ENCODE data around the gene ODC1.
"Not testable (repeated sequence)": the region's sequence is repeated elsewhere in the genome, so short reads cannot be mapped to it uniquely, and the experiment has no call there.

The ODC1 gene

DNA sequence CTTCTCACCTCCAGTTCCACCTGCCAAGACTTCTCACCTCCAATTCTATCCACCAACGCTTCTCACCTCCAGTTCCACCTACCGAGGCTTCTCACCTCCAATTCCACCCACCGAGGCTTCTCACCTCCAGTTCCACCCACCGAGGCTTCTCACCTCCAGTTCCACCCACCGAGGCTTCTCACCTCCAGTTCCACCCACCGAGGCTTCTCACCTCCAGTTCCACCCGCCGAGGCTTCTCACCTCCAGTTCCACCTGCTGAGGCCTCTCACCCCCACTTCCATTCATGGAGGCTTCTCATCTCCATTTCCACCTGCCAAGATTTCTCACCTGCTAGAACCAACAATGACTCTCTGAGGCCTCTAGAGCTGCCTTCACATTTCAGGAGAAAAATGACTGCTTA lies 40.0 kb upstream of the ODC1 start:
- H3K4me3 ChIP-seq (ENCODE audit: low read depth, low read length); H3K4me1 ChIP-seq (ENCODE audit: control insufficient read depth, insufficient read depth, low read length, unreplicated experiment); H3K36me3 ChIP-seq (ENCODE audit: insufficient read depth, low read length); H3K27ac ChIP-seq (ENCODE audit: low read depth, low read length); H2AFZ ChIP-seq (ENCODE audit: low read length, unreplicated experiment); H3K79me2 ChIP-seq (ENCODE audit: control insufficient read depth, insufficient read depth, low read length, unreplicated experiment): not testable (repeated sequence)
- H3K27me3 ChIP-seq (ENCODE audit: insufficient read depth, low read length), result peaks cover 40% of the 10 kb centered on the region

- peaks cover 44% of the 10 kb centered on the region for H3K27me3 ChIP-seq (ENCODE audit: insufficient read depth, low read length)
- not testable (repeated sequence) for H3K4me3 ChIP-seq (ENCODE audit: low read depth, low read length); H3K79me2 ChIP-seq (ENCODE audit: control insufficient read depth, insufficient read depth, low read length, unreplicated experiment); H2AFZ ChIP-seq (ENCODE audit: low read length, unreplicated experiment); H3K27ac ChIP-seq (ENCODE audit: low read depth, low read length); H3K4me1 ChIP-seq (ENCODE audit: control insufficient read depth, insufficient read depth, low read length, unreplicated experiment); H3K36me3 ChIP-seq (ENCODE audit: insufficient read depth, low read length)
Measured at GRCh38 chr2:10487741-10488104, 39.6 kb upstream of the ODC1 start.

GRCh38 chr2:10487081-10487740 lies 39.1 kb upstream of the ODC1 start:
- no peak overlapping the region for H3K27ac ChIP-seq (ENCODE audit: low read depth, low read length)
- no peak overlapping the region for H3K4me3 ChIP-seq (ENCODE audit: low read depth, low read length)
- peaks cover 8% of the 10 kb centered on the region for H3K4me1 ChIP-seq (ENCODE audit: control insufficient read depth, insufficient read depth, low read length, unreplicated experiment)
- no peak overlapping the region for H2AFZ ChIP-seq (ENCODE audit: low read length, unreplicated experiment)
- no peaks in the 10 kb centered on the region for H3K36me3 ChIP-seq (ENCODE audit: insufficient read depth, low read length)
- peaks cover 50% of the 10 kb centered on the region for H3K27me3 ChIP-seq (ENCODE audit: insufficient read depth, low read length)
- no peaks in the 10 kb centered on the region for H3K79me2 ChIP-seq (ENCODE audit: control insufficient read depth, insufficient read depth, low read length, unreplicated experiment)

GRCh38 chr2:10486601-10487079 lies 38.5 kb upstream of the ODC1 start:
- peaks cover 8% of the 10 kb centered on the region for H3K4me1 ChIP-seq (ENCODE audit: control insufficient read depth, insufficient read depth, low read length, unreplicated experiment)
- no peaks in the 10 kb centered on the region for H3K79me2 ChIP-seq (ENCODE audit: control insufficient read depth, insufficient read depth, low read length, unreplicated experiment)
- no peak overlapping the region for H2AFZ ChIP-seq (ENCODE audit: low read length, unreplicated experiment)
- no peak overlapping the region for H3K4me3 ChIP-seq (ENCODE audit: low read depth, low read length)
- H3K36me3 ChIP-seq (ENCODE audit: insufficient read depth, low read length), result no peaks in the 10 kb centered on the region
- no peak overlapping the region for H3K27ac ChIP-seq (ENCODE audit: low read depth, low read length)
- H3K27me3 ChIP-seq (ENCODE audit: insufficient read depth, low read length), result peaks cover 55% of the 10 kb centered on the region

DNA sequence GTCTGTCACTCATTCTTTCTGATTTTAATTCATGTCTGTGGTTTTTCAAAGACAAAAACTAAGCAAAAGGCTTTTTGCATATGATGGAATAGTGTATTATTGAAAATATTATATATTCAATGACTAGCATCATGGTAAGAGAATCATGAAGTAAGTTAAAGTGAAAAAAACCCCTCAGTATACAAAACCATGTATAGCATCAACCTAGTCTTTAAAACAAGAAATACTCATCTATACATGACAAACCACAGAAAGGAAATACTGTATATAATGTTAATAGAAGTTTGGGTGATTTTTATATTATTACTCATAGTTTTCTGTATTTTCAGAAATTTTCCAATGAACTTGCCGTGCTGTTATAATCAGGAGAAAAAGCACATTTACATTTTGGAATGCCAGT lies 38.0 kb upstream of the ODC1 start:
- H3K36me3 ChIP-seq (ENCODE audit: insufficient read depth, low read length), result no peaks in the 10 kb centered on the region
- peaks cover 61% of the 10 kb centered on the region for H3K27me3 ChIP-seq (ENCODE audit: insufficient read depth, low read length)
- peaks cover 8% of the 10 kb centered on the region for H3K4me1 ChIP-seq (ENCODE audit: control insufficient read depth, insufficient read depth, low read length, unreplicated experiment)
- H3K79me2 ChIP-seq (ENCODE audit: control insufficient read depth, insufficient read depth, low read length, unreplicated experiment), result no peaks in the 10 kb centered on the region
- H3K27ac ChIP-seq (ENCODE audit: low read depth, low read length), result no peak overlapping the region
- no peak overlapping the region for H3K4me3 ChIP-seq (ENCODE audit: low read depth, low read length)
- no peak overlapping the region for H2AFZ ChIP-seq (ENCODE audit: low read length, unreplicated experiment)

- H3K79me2 ChIP-seq (ENCODE audit: control insufficient read depth, insufficient read depth, low read length, unreplicated experiment), result no peaks in the 10 kb centered on the region
- H3K36me3 ChIP-seq (ENCODE audit: insufficient read depth, low read length), result no peaks in the 10 kb centered on the region
- H3K4me3 ChIP-seq (ENCODE audit: low read depth, low read length), result no peak overlapping the region
- no peak overlapping the region for H2AFZ ChIP-seq (ENCODE audit: low read length, unreplicated experiment)
- H3K27me3 ChIP-seq (ENCODE audit: insufficient read depth, low read length), result peaks cover 69% of the 10 kb centered on the region
- H3K4me1 ChIP-seq (ENCODE audit: control insufficient read depth, insufficient read depth, low read length, unreplicated experiment), result peaks cover 3% of the 10 kb centered on the region
- no peak overlapping the region for H3K27ac ChIP-seq (ENCODE audit: low read depth, low read length)
Measured at GRCh38 chr2:10482913-10483312, 34.8 kb upstream of the ODC1 start.

GRCh38 chr2:10482460-10482859 lies 34.3 kb upstream of the ODC1 start:
- Histone ChIP-seq H3K4me3 (ENCODE audit: low read depth, low read length) (no peak overlapping the region), H3K4me1 (ENCODE audit: control insufficient read depth, insufficient read depth, low read length, unreplicated experiment) (peaks cover 3% of the 10 kb centered on the region), H3K79me2 (ENCODE audit: control insufficient read depth, insufficient read depth, low read length, unreplicated experiment) (no peaks in the 10 kb centered on the region), H3K36me3 (ENCODE audit: insufficient read depth, low read length) (no peaks in the 10 kb centered on the region), H3K27ac (ENCODE audit: low read depth, low read length) (no peak overlapping the region), H2AFZ (ENCODE audit: low read length, unreplicated experiment) (no peak overlapping the region), H3K27me3 (ENCODE audit: insufficient read depth, low read length) (peaks cover 65% of the 10 kb centered on the region)

GRCh38 chr2:10481666-10482157 lies 33.6 kb upstream of the ODC1 start:
- Histone ChIP-seq H2AFZ (ENCODE audit: low read length, unreplicated experiment) (no peak overlapping the region), H3K36me3 (ENCODE audit: insufficient read depth, low read length) (no peaks in the 10 kb centered on the region), H3K27me3 (ENCODE audit: insufficient read depth, low read length) (peaks cover 57% of the 10 kb centered on the region), H3K79me2 (ENCODE audit: control insufficient read depth, insufficient read depth, low read length, unreplicated experiment) (no peaks in the 10 kb centered on the region), H3K27ac (ENCODE audit: low read depth, low read length) (no peak overlapping the region), H3K4me3 (ENCODE audit: low read depth, low read length) (no peak overlapping the region), H3K4me1 (ENCODE audit: control insufficient read depth, insufficient read depth, low read length, unreplicated experiment) (peaks cover 3% of the 10 kb centered on the region)

DNA sequence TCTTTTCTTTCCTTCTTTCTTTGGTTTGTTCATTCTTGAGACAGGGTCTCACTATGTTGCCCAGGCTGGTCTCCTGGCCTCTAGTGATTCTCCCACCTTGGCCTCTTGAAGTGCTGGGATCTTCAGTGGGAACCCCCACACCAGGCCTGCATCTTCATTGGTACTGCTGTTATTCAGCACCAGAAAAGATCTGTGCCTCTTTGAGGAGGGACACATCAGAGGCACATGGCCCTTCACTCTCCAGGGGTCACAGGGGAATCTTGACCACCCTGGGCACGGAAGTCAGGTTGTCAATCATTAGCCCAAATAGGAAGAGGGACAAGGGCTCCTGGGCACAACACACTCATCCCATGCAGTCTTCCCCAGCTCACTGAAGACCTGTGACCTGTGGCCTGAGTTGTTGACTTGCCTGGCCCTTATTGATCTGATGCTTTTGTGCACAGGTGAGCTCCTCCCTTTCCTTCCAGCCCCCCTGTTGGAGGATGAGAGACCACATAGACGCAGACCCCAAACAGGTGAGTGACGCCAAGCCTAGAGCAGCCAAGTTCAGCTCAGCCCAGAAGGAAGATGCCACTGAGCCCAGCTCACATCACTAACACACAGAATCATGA lies 33.0 kb upstream of the ODC1 start:
- Histone ChIP-seq H2AFZ (ENCODE audit: low read length, unreplicated experiment) (no peak overlapping the region), H3K27me3 (ENCODE audit: insufficient read depth, low read length) (peaks cover 53% of the 10 kb centered on the region), H3K36me3 (ENCODE audit: insufficient read depth, low read length) (no peaks in the 10 kb centered on the region), H3K79me2 (ENCODE audit: control insufficient read depth, insufficient read depth, low read length, unreplicated experiment) (no peaks in the 10 kb centered on the region), H3K4me3 (ENCODE audit: low read depth, low read length) (no peak overlapping the region), H3K27ac (ENCODE audit: low read depth, low read length) (no peak overlapping the region), H3K4me1 (ENCODE audit: control insufficient read depth, insufficient read depth, low read length, unreplicated experiment) (peaks cover 3% of the 10 kb centered on the region)

- Histone ChIP-seq H3K27me3 (ENCODE audit: insufficient read depth, low read length) (peaks cover 46% of the 10 kb centered on the region), H3K4me3 (ENCODE audit: low read depth, low read length) (no peak overlapping the region), H3K4me1 (ENCODE audit: control insufficient read depth, insufficient read depth, low read length, unreplicated experiment) (peaks cover 3% of the 10 kb centered on the region), H3K27ac (ENCODE audit: low read depth, low read length) (no peak overlapping the region), H3K79me2 (ENCODE audit: control insufficient read depth, insufficient read depth, low read length, unreplicated experiment) (no peaks in the 10 kb centered on the region), H3K36me3 (ENCODE audit: insufficient read depth, low read length) (no peaks in the 10 kb centered on the region), H2AFZ (ENCODE audit: low read length, unreplicated experiment) (no peak overlapping the region)
Measured at GRCh38 chr2:10480359-10480949, 32.3 kb upstream of the ODC1 start.

DNA sequence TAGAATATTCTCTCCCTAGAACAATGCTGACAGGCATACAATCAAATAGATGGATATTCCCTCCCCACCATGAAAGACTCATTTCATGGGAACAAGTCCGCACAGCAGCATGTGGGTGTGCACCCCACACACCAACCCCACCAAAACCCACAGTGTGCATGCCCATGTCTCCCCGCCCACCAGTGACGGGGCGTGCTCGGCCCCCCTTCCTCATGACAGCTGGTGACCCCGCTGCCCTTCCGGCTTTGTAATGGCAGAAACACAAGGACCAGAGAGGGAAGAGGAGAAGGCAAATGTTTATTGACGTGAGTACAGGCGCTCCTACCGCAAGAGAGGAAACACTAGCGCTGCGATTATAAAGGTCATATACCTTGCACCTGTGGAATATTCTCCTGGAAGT lies 30.8 kb upstream of the ODC1 start:
- no peaks in the 10 kb centered on the region for H3K36me3 ChIP-seq (ENCODE audit: insufficient read depth, low read length)
- H3K27ac ChIP-seq (ENCODE audit: low read depth, low read length), result no peak overlapping the region
- H2AFZ ChIP-seq (ENCODE audit: low read length, unreplicated experiment), result no peak overlapping the region
- H3K4me1 ChIP-seq (ENCODE audit: control insufficient read depth, insufficient read depth, low read length, unreplicated experiment), result peaks cover 3% of the 10 kb centered on the region
- no peak overlapping the region for H3K4me3 ChIP-seq (ENCODE audit: low read depth, low read length)
- H3K27me3 ChIP-seq (ENCODE audit: insufficient read depth, low read length), result peaks cover 35% of the 10 kb centered on the region
- H3K79me2 ChIP-seq (ENCODE audit: control insufficient read depth, insufficient read depth, low read length, unreplicated experiment), result no peaks in the 10 kb centered on the region

All from ACC112 (cell line).